NCI-H748 (cell line): ENCODE measurements around the gene TFPI.

Experiments
- DNase-seq: peaks from one replicate; lab custom pipeline; 2025; ENCODE audit not compliant: unreplicated experiment; lab: John Stamatoyannopoulos, UW

Gene TFPI

GRCh38 chr2:187422282-187422681 is 132.0 kb downstream of the TFPI start:
- no peak for DNase-seq

- DNase-seq: no peak
Measured at GRCh38 chr2:187421519-187421918, 132.7 kb downstream of the TFPI start.

GRCh38 chr2:187419808-187420207 is 134.4 kb downstream of the TFPI start:
- DNase-seq: no peak

GRCh38 chr2:187415449-187415848 is 138.8 kb downstream of the TFPI start:
- no peak for DNase-seq
